DMS114 treated with DMSO at 0.1 percent for 48 hours (cell line): ENCODE results near the gene FYB1.

Experiments used
- DNase-seq: peaks from one replicate; lab custom pipeline; 2025; ENCODE audit not compliant: unreplicated experiment; lab: John Stamatoyannopoulos, UW

Gene FYB1

DNA sequence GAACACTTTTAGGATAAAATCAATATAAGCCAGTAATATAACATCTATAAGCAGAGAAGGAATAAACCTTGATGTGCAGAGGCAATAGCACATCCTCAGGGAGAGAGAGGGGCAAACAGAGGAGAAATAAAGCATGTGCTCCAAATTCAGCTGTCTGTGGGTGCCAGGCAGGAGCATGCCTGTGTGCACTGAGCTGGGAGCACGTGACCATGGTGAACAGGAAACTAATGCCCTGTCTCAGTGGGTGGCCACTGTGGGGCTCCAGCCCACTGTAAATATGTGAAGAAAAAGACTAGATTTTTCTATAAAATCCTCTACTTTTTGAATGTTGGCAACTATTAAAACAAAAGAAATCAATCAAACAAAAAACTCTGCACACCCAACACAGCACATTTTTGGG lies 55.3 kb downstream of the FYB1 start:
- DNase-seq, result no peak

GRCh38 chr5:39161578-39161977 lies 57.8 kb downstream of the FYB1 start:
- DNase-seq, result no peak

DNA sequence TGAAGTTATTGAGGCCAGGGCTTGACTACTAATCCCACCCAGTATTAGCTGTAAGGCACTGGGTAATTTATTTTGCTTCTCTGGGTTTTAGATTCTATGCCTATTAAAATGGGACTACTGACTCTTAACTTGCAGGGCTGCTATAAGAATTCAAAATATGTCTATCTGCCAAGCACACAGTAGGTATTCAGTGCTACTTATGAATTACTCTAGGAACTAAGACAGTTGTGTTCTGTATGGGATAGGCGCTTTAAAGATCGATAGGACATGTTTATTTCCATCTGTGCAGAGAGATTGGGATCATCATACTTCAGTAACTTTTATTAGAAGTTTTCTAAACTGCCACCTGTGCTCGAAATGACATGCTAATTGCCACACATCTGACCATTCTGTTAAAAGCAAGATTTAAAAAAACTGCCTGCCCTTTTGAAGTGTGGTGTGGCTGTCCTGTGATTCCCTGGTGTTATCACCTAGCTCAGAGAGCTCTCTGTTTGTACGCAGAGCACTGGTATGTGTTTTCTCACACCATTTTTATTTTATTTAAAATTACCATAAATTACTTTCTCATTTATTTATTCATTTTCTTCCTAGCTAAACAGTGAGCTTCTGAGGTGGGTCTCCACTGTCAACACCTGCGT lies 58.7 kb downstream of the FYB1 start:
- DNase-seq, result no peak

- no peak for DNase-seq
Measured at GRCh38 chr5:39159811-39160490, 59.4 kb downstream of the FYB1 start.

DNA sequence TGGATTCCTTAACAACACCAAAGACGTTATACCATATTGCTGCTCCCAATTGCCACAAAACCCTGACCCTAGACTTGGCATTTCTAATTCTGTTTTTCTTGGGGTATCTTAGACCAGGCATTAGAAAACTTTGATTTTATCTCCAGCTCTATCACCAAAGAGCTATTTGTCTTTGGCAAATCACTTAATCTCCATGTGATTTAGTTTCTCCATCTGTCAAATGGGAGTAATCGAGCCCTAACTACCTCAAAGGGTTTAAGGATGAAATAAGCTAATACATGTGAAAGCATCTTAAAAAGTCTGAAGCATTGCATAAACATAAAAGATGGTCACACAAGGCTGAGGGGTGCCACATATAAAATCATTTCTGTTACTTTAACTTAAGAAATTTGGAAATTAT lies 60.6 kb downstream of the FYB1 start:
- DNase-seq, result no peak

DNA sequence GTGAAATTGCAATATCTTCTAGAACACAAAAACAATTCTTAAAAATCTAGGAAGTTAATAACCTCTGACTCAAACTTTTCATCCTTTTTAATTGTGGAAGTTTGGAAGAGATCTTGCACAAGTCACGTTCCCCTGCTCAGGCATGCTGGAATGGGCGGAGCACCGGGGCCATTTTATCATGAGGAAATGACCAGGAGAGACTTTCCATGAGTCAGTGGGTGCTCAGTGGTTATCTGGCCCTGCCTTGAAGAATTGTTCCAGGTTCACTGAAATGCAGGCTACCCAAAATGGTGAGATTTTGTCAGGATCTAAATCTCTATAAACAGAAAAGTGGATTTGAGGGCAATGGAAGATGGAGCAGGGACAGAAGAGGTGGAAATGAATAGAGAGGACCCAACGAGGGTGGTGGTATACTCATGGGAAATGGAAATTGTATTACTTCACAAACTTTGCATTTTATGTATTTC lies 61.2 kb downstream of the FYB1 start:
- no peak for DNase-seq

GRCh38 chr5:39157701-39158100 lies 61.7 kb downstream of the FYB1 start:
- DNase-seq, result no peak

- DNase-seq, result no peak
Measured at GRCh38 chr5:39156082-39156481, 63.3 kb downstream of the FYB1 start.

DNA sequence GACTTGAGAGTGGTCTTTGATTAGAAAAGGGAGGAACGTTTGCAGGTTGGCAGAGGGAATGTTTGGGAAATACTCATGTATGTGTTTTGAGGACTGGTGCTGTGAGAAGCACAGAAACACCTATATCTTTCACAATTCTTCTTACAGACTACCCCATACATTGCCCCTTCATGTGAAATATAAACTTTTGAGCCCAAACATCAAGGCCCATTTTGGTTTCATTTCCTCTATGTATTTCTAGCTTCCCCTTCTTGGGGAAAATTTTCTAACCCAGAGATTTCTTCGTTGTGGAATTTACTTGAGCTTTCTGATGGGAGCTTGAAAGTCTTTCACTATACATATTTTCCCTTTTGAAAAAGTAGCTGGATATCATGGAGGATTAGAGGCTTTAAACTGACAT lies 67.6 kb downstream of the FYB1 start:
- DNase-seq, result no peak

- no peak for DNase-seq
Measured at GRCh38 chr5:39149966-39150365, 69.4 kb downstream of the FYB1 start.

- no peak for DNase-seq
Measured at GRCh38 chr5:39148983-39149534, 70.3 kb downstream of the FYB1 start.

- no peak for DNase-seq
Measured at GRCh38 chr5:39146831-39147540, 72.4 kb downstream of the FYB1 start.

DNA sequence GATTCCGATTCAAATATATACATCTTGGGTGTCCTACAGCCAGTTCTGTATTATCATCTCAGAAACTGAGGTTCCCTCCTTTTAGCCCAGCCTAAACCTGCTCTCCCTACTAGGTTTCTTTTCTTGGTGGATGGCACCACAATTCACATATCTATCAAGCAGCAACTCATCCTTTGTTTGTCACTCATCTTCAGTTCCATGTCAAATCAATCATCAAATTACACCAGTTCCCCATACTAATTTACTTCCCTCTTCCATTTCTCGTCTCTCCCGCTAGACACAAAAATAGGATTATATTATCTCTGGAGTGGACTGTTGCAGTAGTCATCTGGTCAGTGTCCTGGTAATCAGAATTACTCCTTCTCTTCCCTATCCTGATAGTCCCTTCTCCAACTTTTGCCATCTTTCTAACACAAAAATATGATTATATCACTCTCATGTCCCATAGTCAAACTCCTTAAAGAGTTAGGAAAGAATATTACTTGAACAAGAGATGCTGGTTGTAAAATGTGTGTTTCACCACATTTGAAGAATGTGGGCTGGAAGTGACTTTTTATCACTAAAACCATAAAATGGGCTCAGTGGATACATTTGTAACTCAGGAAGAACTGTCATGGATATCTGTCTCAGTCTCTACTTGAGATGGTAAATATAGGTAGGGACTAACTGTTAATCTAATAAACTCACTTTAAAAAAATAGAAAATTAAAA lies 76.1 kb downstream of the FYB1 start:
- no peak for DNase-seq

- DNase-seq, result no peak
Measured at GRCh38 chr5:39140558-39141168, 78.7 kb downstream of the FYB1 start.

DNA sequence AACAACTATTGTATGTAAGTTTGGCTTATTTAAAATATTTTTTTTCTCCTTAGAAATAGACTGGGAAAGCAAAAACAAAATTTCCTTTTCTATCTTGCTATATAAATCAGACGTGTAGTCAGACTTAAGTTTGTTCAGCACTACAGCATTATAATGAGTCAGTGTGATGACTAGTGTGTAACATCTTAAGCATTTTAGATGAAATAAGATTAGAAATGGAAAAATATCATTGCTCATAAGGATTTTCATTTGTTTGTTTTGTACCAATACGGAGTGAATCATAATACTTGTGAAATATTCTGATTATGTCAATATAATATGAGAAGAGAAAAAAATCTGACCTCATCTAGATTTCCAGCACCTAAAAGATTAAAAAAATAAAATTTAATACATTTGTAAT lies 80.5 kb downstream of the FYB1 start:
- no peak for DNase-seq

DNA sequence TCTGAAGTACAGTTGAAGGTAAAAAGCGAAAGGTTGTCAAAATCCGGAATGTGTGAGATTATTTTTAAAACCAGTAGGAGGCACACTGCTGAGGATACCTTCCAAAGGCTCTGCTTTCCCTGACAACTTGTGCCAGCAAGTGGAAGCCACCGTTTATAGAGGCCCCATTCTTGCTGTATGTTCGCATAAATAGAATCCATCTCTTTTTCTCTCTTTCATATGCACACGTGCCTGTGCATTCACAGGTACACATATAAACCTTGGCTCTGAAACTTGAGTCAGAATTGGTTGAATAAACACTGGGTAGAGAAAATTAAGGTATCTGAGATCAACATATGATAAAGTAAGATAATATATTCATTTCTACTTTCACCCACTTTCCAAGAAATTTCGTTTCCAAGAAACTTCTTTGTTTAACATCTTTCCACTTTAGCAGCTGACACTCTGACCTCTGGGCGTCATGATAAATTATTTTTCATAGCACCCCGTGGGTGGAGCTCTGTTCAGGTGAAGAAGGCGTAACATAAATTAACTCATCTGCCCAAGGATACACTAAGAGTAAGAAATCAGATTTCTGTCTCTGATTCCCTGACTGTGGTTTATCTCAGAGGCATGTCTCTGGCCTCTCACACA lies 81.4 kb downstream of the FYB1 start:
- no peak for DNase-seq

DNA sequence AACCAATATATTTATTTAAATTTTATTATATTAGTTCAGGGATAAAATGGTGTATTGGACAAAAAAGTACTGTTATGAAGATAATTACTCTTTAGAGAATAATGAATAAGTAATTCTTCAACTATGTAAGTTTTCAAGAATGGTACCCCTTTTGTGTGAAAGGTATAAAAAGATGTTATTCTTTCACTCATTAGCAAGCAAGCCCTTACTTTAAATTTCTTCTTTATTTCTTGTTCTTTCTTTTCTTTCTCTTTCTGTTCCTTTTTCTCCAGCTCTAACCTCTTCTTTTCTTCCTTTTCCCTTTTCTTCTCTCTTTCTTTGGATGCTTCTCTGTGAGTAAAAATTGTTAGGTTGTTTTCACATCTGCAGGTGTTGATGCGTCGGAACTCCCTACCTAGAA lies 82.0 kb downstream of the FYB1 start:
- DNase-seq, result no peak

DNA sequence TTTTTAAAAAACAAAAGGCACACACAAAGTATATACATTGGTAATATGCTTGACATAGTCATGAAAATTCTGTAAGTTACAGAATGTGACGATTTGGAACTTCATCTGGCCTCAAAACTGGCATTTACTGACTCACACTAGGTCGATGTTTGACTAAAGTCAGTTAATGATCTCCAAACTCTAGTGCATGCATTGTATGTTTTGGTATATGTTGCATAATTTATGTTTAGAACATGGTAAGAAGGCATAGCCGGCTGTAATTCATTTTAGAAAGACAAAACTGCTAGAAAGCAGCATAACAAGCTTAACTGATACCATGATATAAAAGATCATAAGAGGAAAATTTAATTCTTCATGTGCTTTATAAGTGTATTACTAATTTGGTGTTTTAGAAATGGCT lies 86.6 kb downstream of the FYB1 start:
- no peak for DNase-seq

DNA sequence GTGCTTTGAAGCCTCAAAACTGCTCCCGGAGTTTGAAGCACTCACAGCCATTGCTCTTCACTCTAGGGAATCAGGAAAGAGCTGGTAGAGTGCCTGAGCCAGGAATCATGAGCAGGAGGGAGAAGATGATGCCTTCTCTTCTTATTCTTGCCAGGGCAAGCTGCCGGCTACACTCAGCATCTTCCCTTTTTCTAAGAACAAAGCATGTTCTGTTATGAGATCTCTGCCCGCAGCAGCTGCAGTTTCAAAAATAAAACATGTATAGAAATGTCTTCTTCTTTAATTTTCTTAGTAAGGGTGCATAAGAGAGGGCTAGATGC lies 87.3 kb downstream of the FYB1 start:
- no peak for DNase-seq

GRCh38 chr5:39131210-39132127 lies 87.9 kb downstream of the FYB1 start:
- DNase-seq, result no peak
